Esophagus squamous epithelium (tissue), 5 donors: ENCODE measurements around the gene ASPN. TPM values are rescaled to one million over a fixed set of nuclear protein-coding genes. Genes with fewer than 3 reads are reported as not detected.
A peak's percentile ranks its signal among the peaks of the same experiment; 100 is the strongest.

Source experiments
- DNase-seq: peaks from one replicate; lab custom pipeline; 2025; lab: John Stamatoyannopoulos, UW
- H3K27ac ChIP-seq, 4 donors: fragments of 200-600 bp; sonication (generic); one replicate each; pipeline ENCODE4 v1.5.1; 2016 to 2019; ENCODE audit warnings: mild to moderate bottlenecking in 1 of 4
- H3K27me3 ChIP-seq, 4 donors: fragments of 200-600 bp; sonication (generic); 1 replicate in 3 of 4; 2 replicates in 1 of 4; pipeline versions ENCODE4 v1.5.1 to v1.6.0; 2017 to 2021; ENCODE audit warnings: antibody characterized with exemption in 1 of 4
- H3K36me3 ChIP-seq, 3 donors: fragments of 200-600 bp; sonication (generic); one replicate each; pipeline ENCODE4 v1.5.1; 2016 to 2019
- H3K4me1 ChIP-seq, 3 donors: fragments of 200-600 bp; sonication (generic); one replicate each; pipeline ENCODE4 v1.5.1; 2017 to 2019
- H3K4me3 ChIP-seq, 4 donors: fragments of 200-600 bp; sonication (generic); 1 replicate in 3 of 4; 2 replicates in 1 of 4; pipeline ENCODE4 v1.5.1; 2016 to 2019; ENCODE audit warnings: mild to moderate bottlenecking in 2 of 4, moderate library complexity in 1 of 4
- H3K9me3 ChIP-seq, 3 donors: fragments of 200-600 bp; sonication (generic); one replicate each; pipeline ENCODE4 v1.5.1; 2016 to 2019
- CTCF ChIP-seq, 6 experiments: fragments of 450-650 bp in 4 of 6; fragments of 200-600 bp in 2 of 6; sonication (generic) in 2 of 6; IDR thresholded peaks; one replicate each; pipeline ENCODE4 v1.5.1; 2016 to 2019; ENCODE audit warnings: antibody characterized with exemption in 6 of 6, mild to moderate bottlenecking in 4 of 6, moderate library complexity in 4 of 6
- POLR2A ChIP-seq, 4 donors: fragments of 450-650 bp; IDR thresholded peaks; one replicate each; pipeline ENCODE4 v1.6.1; 2017; ENCODE audit warnings: antibody characterized with exemption in 4 of 4, mild to moderate bottlenecking in 4 of 4, moderate library complexity in 3 of 4
- WGBS, 2 donors: methylation state at CpG; one replicate each; pipeline ENCODE4 v1.1.5; 2018; 5-methylcytosine and 5-hydroxymethylcytosine counted together
- intact Hi-C: fragments of 100-400 bp; cut with DNase I; formaldehyde crosslinking; loops from one replicate; pipeline ENCODE4 v1.15.0; 2022
- total RNA-seq, 4 donors: library from RNA; depleted of rRNA; stranded (reverse); fragments of >200 nt; gene quantifications; one replicate each; pipeline ENCODE4 v1.1.0, GENCODE V29; 2016
- donor health status: DM: yes; HTN: yes; CAD: no.

ASPN gene
- total RNA-seq, 4 donors from 2014 or later: 0.34 to 7.4 (median 1.8) TPM

GRCh38 chr9:92438900-92439526 lies 43.3 kb downstream of the ASPN start:
- TF ChIP-seq CTCF (IDR thresholded peaks at IDR 0.05) (peak in 3 of 6 experiments; percentile 20 to 31 (median 24)), POLR2A (IDR thresholded peaks at IDR 0.05) (no peak)
- H3K27me3 ChIP-seq: no peaks in the 10 kb centered on the region
- 74 to 84% methylated on average over 5 of the region's 5 CpGs for WGBS, 2 donors
- DNase-seq: no peak
- intact Hi-C loops: no loop called here
- H3K36me3 ChIP-seq: no peaks in the 10 kb centered on the region
- H3K4me3 ChIP-seq: no peak overlapping the region
- no peaks in the 10 kb centered on the region for H3K9me3 ChIP-seq
- no peak overlapping the region for H3K27ac ChIP-seq
- H3K4me1 ChIP-seq: no peaks in the 10 kb centered on the region

- Histone ChIP-seq H3K27me3 (no peaks in the 10 kb centered on the region), H3K27ac (no peak overlapping the region), H3K4me1 (no peaks in the 10 kb centered on the region), H3K36me3 (no peaks in the 10 kb centered on the region), H3K9me3 (no peaks in the 10 kb centered on the region), H3K4me3 (no peak overlapping the region)
- no peak for TF ChIP-seq POLR2A (IDR thresholded peaks at IDR 0.05)
- TF ChIP-seq CTCF (IDR thresholded peaks at IDR 0.05): no peak
- 75 to 90% methylated on average over 1 of the region's 1 CpG for WGBS, 2 donors
- intact Hi-C loops: no loop called here
- no peak for DNase-seq
Measured at GRCh38 chr9:92435263-92435662, 47.0 kb downstream of the ASPN start.

GRCh38 chr9:92432972-92433548 lies 49.2 kb downstream of the ASPN start:
- no peaks in the 10 kb centered on the region for H3K9me3 ChIP-seq
- no peak for DNase-seq
- H3K36me3 ChIP-seq: no peaks in the 10 kb centered on the region
- peak overlapping the region in 2 of 4 donors; percentile 35 to 50 for H3K27ac ChIP-seq
- intact Hi-C loops: no loop called here
- no peak overlapping the region for H3K4me3 ChIP-seq
- WGBS, 2 donors: 76 to 90% methylated on average over 5 of the region's 5 CpGs
- H3K4me1 ChIP-seq: no peaks in the 10 kb centered on the region
- no peak for TF ChIP-seq CTCF (IDR thresholded peaks at IDR 0.05)
- no peak for TF ChIP-seq POLR2A (IDR thresholded peaks at IDR 0.05)
- no peaks in the 10 kb centered on the region for H3K27me3 ChIP-seq

GRCh38 chr9:92432350-92432749 lies 50.0 kb downstream of the ASPN start:
- Histone ChIP-seq H3K4me1 (no peaks in the 10 kb centered on the region), H3K27ac (peak overlapping the region in 1 of 4 donors; percentile 50), H3K36me3 (no peaks in the 10 kb centered on the region), H3K4me3 (no peak overlapping the region), H3K9me3 (no peaks in the 10 kb centered on the region), H3K27me3 (no peaks in the 10 kb centered on the region)
- TF ChIP-seq CTCF (IDR thresholded peaks at IDR 0.05): no peak
- no peak for TF ChIP-seq POLR2A (IDR thresholded peaks at IDR 0.05)
- WGBS, 2 donors: 64 to 84% methylated on average over 5 of the region's 5 CpGs
- DNase-seq: no peak
- intact Hi-C loops: no loop called here

- Histone ChIP-seq H3K4me3 (no peak overlapping the region), H3K27me3 (no peaks in the 10 kb centered on the region), H3K4me1 (peaks cover 0 to 12% (median 0%) of the 10 kb centered on the region in 3 donors), H3K27ac (no peak overlapping the region), H3K36me3 (no peaks in the 10 kb centered on the region), H3K9me3 (no peaks in the 10 kb centered on the region)
- intact Hi-C loops: no loop called here
- TF ChIP-seq CTCF (IDR thresholded peaks at IDR 0.05) (no peak), POLR2A (IDR thresholded peaks at IDR 0.05) (no peak)
- no peak for DNase-seq
- WGBS, 2 donors: 90 to 92% methylated on average over 2 of the region's 2 CpGs
Measured at GRCh38 chr9:92429836-92430235, 52.5 kb downstream of the ASPN start.
